Gastrocnemius medialis (tissue), 4 donors: ENCODE measurements around the gene THEMIS2.

ENCODE experiments used
- CTCF ChIP-seq, 5 experiments: fragments of 450-650 bp in 3 of 5; fragments of 200-600 bp in 2 of 5; sonication (generic) in 2 of 5; IDR thresholded peaks in 4 of 5; conservative IDR thresholded peaks in 1 of 5; 1 replicate in 4 of 5; 2 replicates in 1 of 5; pipeline ENCODE4 v1.5.1; 2016 to 2019; ENCODE audit warnings: antibody characterized with exemption in 5 of 5, mild to moderate bottlenecking in 3 of 5, moderate library complexity in 3 of 5
- POLR2A ChIP-seq, 2 donors: fragments of 450-650 bp; IDR thresholded peaks; one replicate each; pipeline ENCODE4 v1.6.1; 2017; ENCODE audit warnings: antibody characterized with exemption in 2 of 2, mild to moderate bottlenecking in 2 of 2, moderate library complexity in 2 of 2

- TF ChIP-seq POLR2A (IDR thresholded peaks at IDR 0.05) (no peak), CTCF (IDR thresholded peaks at IDR 0.05 in 4 of 5, conservative IDR thresholded peaks at IDR 0.05 in 1 of 5) (no peak)
Measured at GRCh38 chr1:27885621-27886352, 13.4 kb downstream of the THEMIS2 start.
